A549 (cell line): ENCODE data around the gene SH3BP5L. TPM values are rescaled to one million over a fixed set of nuclear protein-coding genes. Genes with fewer than 3 reads are reported as not detected.

Experiments used
- ATAC-seq, 2 experiments: fragments of 200-7000 bp in 1 of 2; fragments of >200 bp in 1 of 2; cut with Nextera tagmentation in 1 of 2; cut with Tn5 transposase in 1 of 2; 3 replicates each; pipeline versions ENCODE4 v1.8.0 to v1.9.1; 2018 to 2020; ENCODE audit warnings: mild to moderate bottlenecking in 1 of 2, moderate library complexity in 1 of 2
- CTCF ChIA-PET: fragments of 300-600 bp; sonication (Branson Sonifier 250); formaldehyde crosslinking; extraction: SDS; loops from one replicate; lab custom pipeline; 2021; ENCODE audit warnings: antibody characterized with exemption, inconsistent platforms; lab: Yijun Ruan, JAX
- POLR2A ChIA-PET: fragments of 350-600 bp; formaldehyde crosslinking; extraction: SDS; loops from one replicate; lab custom pipeline; 2021; ENCODE audit warnings: antibody characterized with exemption, inconsistent platforms; lab: Yijun Ruan, JAX
- DNase-seq, 2 experiments: peaks; one replicate each; pipeline versions ENCODE4 v3.0.0 to v3.0.0-alpha.2; 2011 to 2016; ENCODE audit warnings: low read depth in 1 of 2, low spot score in 1 of 2
- FAIRE-seq: peaks from 2 replicates; lab custom pipeline; 2011; peaks lifted over from hg19 to GRCh38; lab: Jason Lieb, UNC
- H3K27ac ChIP-seq, 2 experiments: fragments of >200 bp; sonication (Bioruptor Twin); formaldehyde crosslinking; 3 replicates each; pipeline ENCODE4 v1.5.1; 2016 to 2017
- H3K4me1 ChIP-seq: fragments of >200 bp; sonication (Bioruptor Twin); formaldehyde crosslinking; 3 replicates; pipeline ENCODE4 v1.6.1; 2016
- H3K4me2 ChIP-seq: fragments of >200 bp; sonication (Bioruptor Twin); formaldehyde crosslinking; 3 replicates; pipeline ENCODE4 v1.6.1; 2016
- H3K4me3 ChIP-seq: fragments of >200 bp; sonication (Bioruptor Twin); formaldehyde crosslinking; 3 replicates; pipeline ENCODE4 v1.5.1; 2016
- H3K9me3 ChIP-seq: fragments of >200 bp; sonication (Bioruptor Twin); formaldehyde crosslinking; 3 replicates; pipeline ENCODE4 v1.6.1; 2016
- CHD4 ChIP-seq: fragments of 200-600 bp; sonication (generic); IDR thresholded peaks from 2 replicates; pipeline ENCODE4 v1.6.1; 2016; ENCODE audit warnings: antibody characterized with exemption, mild to moderate bottlenecking, borderline replicate concordance
- HOXA7 ChIP-seq: fragments of 250-450 bp; sonication (Bioruptor Pico); IDR thresholded peaks from 2 replicates; pipeline ENCODE4 v1.5.0; 2020; ENCODE audit warnings: mild to moderate bottlenecking, moderate library complexity
- JUNB ChIP-seq: fragments of >200 bp; sonication (Bioruptor Twin); formaldehyde crosslinking; IDR thresholded peaks from 2 replicates; pipeline ENCODE4 v1.6.1; 2016
- MAFK ChIP-seq: fragments of 450-650 bp; IDR thresholded peaks from 2 replicates; pipeline ENCODE4 v1.6.1; 2014; ENCODE audit not compliant: partially characterized antibody
- RAD21 ChIP-seq, 2 experiments: fragments of >200 bp in 1 of 2; sonication (Bioruptor Twin) in 1 of 2; formaldehyde crosslinking in 1 of 2; IDR thresholded peaks in 1 of 2; conservative IDR thresholded peaks in 1 of 2; 2 replicates in 1 of 2; 3 replicates in 1 of 2; pipeline ENCODE4 v1.6.1; 2012 to 2018; ENCODE audit warnings: inconsistent platforms in 1 of 2
- RFX5 ChIP-seq: fragments of 450-650 bp; IDR thresholded peaks from 2 replicates; pipeline ENCODE4 v1.7.1; 2014; ENCODE audit warnings: antibody characterized with exemption, mild to moderate bottlenecking, moderate library complexity
- SMC3 ChIP-seq: fragments of >200 bp; sonication (Bioruptor Twin); formaldehyde crosslinking; IDR thresholded peaks from 3 replicates; pipeline ENCODE4 v1.6.1; 2018; ENCODE audit warnings: inconsistent platforms
- ZC3H11A ChIP-seq: fragments of 450-650 bp; IDR thresholded peaks from 2 replicates; pipeline ENCODE4 v1.6.1; 2014; ENCODE audit warnings: antibody characterized with exemption, mild to moderate bottlenecking
- WGBS: methylation state at CpG from one replicate; pipeline ENCODE4 v1.1.6; 2017; ENCODE audit errors: missing lambda C conversion rate; 5-methylcytosine and 5-hydroxymethylcytosine counted together
- polyA plus RNA-seq, 4 experiments: library from polyadenylated mRNA; depleted of rRNA in 3 of 4; stranded (reverse); fragments of >200 nt; fragmentation: RNase III in 1 of 4; extraction: RNeasy Plus Mini Kit Qiagen cat#74134 plus additional on column Dnase treatment in 1 of 4; gene quantifications; 2 replicates in 3 of 4; 3 replicates in 1 of 4; pipeline ENCODE4 v1.2.3, GENCODE V29; 2011 to 2017
- TF ChIP-seq, protein P1 (sequence below): fragments of >200 bp; sonication (Bioruptor Twin); formaldehyde crosslinking; IDR thresholded peaks from 3 replicates; pipeline ENCODE4 v1.6.1; 2016
- TF ChIP-seq, protein P2 (sequence below): fragments of >200 bp; sonication (Bioruptor Twin); formaldehyde crosslinking; IDR thresholded peaks from 3 replicates; pipeline ENCODE4 v1.5.1; 2016
- TF ChIP-seq, protein P3 (sequence below): IDR thresholded peaks from 2 replicates; pipeline ENCODE4 v1.6.1; 2012
- TF ChIP-seq, protein P4 (sequence below): fragments of 150-350 bp; IDR thresholded peaks from 2 replicates; pipeline ENCODE4 v1.6.1; 2014; ENCODE audit warnings: low read depth, mild to moderate bottlenecking, low read length

Gene SH3BP5L
- polyA plus RNA-seq, 2 of the 4 experiments (the other 2 are of a cell fraction), result 10.9 to 15.8 TPM

DNA sequence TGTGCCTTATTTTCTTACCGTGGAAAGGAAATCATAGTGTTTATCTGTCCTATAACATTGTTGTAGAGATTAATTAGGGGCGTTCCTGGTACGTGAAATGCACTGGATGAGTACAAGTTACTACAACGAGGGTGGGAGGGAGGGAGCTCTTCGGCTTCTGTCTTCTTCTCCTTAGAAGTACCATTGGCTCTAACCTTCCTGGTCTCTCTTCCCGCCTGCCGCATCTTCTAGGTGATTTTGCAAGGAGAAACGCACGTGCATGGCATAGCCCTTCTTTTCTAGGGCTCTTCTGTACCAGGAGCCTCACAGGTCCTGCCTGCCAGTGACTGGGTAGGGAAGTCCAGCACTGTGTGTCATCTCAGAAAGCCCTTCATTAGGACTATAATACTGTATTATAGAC lies 16.8 kb downstream of the SH3BP5L start (continued):
- TF ChIP-seq, protein P1, sequence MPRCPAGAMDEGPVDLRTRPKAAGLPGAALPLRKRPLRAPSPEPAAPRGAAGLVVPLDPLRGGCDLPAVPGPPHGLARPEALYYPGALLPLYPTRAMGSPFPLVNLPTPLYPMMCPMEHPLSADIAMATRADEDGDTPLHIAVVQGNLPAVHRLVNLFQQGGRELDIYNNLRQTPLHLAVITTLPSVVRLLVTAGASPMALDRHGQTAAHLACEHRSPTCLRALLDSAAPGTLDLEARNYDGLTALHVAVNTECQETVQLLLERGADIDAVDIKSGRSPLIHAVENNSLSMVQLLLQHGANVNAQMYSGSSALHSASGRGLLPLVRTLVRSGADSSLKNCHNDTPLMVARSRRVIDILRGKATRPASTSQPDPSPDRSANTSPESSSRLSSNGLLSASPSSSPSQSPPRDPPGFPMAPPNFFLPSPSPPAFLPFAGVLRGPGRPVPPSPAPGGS, result no peak
- TF ChIP-seq JUNB, result no peak
- TF ChIP-seq, all 56 proteins: peak for 0

DNA sequence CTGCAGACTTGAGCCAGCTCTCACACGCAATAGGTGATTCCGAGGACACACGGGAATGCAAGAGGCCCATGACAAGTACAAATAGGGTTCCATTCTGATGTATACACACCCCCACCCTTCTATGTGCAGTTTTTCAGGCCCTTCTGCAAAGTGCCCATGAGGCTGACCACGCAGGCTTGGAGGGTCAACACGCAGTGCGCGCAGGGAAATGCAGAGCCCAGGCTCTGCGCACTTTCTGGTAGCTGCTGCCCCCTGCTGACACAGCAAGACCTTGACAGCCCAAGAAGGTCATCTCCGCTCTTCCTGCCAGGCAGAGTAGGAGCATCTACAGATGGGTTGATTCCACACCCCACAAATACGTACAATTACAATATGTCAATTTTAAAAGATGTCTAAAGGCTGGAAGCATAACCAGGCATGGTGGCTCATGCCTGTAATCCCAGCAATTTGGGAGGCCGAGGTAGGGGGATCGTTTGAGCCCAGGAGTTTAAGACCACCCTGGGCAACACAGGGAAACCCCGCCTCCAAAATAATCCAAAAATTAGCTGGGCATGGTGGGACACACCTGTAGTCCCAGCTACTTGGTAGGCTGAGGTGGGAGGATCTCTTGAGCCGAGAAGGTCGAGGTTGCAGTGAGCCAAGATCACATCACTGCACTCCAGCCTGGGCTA lies 18.5 kb downstream of the SH3BP5L start:
- H3K27ac ChIP-seq, result no peak overlapping the region
- 87% methylated on average over 15 of the region's 15 CpGs for WGBS
- POLR2A ChIA-PET, result interaction anchor here (1.2 kb wide), 1 partner anchor 19 kb away, joined by 4 read pairs; the partner anchor contains the start of gene SH3BP5L
- no peaks in the 10 kb centered on the region for H3K9me3 ChIP-seq
- FAIRE-seq, result no peak
- no peak for TF ChIP-seq RFX5
- TF ChIP-seq RAD21 (conservative IDR thresholded peaks at IDR 0.05 in 1 of 2, IDR thresholded peaks at IDR 0.05 in 1 of 2), result peak; percentile 78 to 87
- TF ChIP-seq, protein P2, sequence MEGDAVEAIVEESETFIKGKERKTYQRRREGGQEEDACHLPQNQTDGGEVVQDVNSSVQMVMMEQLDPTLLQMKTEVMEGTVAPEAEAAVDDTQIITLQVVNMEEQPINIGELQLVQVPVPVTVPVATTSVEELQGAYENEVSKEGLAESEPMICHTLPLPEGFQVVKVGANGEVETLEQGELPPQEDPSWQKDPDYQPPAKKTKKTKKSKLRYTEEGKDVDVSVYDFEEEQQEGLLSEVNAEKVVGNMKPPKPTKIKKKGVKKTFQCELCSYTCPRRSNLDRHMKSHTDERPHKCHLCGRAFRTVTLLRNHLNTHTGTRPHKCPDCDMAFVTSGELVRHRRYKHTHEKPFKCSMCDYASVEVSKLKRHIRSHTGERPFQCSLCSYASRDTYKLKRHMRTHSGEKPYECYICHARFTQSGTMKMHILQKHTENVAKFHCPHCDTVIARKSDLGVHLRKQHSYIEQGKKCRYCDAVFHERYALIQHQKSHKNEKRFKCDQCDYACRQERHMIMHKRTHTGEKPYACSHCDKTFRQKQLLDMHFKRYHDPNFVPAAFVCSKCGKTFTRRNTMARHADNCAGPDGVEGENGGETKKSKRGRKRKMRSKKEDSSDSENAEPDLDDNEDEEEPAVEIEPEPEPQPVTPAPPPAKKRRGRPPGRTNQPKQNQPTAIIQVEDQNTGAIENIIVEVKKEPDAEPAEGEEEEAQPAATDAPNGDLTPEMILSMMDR, result peak; percentile 63
- TF ChIP-seq MAFK, result peak; percentile 60
- no peak for TF ChIP-seq HOXA7 (CRISPR knock-in tag)
- TF ChIP-seq SMC3, result peak; percentile 71
- TF ChIP-seq, protein P3, sequence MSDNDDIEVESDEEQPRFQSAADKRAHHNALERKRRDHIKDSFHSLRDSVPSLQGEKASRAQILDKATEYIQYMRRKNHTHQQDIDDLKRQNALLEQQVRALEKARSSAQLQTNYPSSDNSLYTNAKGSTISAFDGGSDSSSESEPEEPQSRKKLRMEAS, result no peak
- TF ChIP-seq, all 56 proteins: peak for 4
- peaks cover 10% of the 10 kb centered on the region; the same call in 2 of the 3 replicates for H3K4me1 ChIP-seq
- DNase-seq (peak; percentile 37 to 55), ATAC-seq (peak; percentile 66 to 86; a peak in 4 of 6 replicates)
- H3K4me2 ChIP-seq, result no peak overlapping the region
- CTCF ChIA-PET, result interaction anchor here (0.8 to 2.1 kb wide), 11 partner anchors 9 to 194 kb away, joined by 3 to 6 read pairs (median 3); partner anchors contain the start of gene SH3BP5L
- no peak overlapping the region for H3K4me3 ChIP-seq

DNA sequence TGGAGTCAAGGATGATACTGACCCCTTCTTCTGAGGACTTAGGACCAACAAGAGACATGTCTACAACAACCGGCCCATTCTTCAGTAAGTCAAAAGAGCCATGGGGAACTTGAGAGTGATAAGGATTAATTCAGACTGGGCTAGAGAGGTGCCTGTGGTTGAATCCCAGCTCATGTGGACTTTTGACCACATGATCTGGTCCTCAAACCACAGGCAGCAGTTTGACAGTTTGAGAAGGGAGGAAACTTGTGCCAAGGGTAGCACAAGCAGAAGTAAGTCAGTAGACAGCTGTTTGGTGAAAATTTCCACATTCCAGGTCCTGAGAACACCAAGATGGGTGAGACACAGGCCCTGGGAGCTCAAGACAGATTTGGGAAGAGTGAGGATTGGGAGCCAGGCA lies 19.8 kb downstream of the SH3BP5L start:
- no peaks in the 10 kb centered on the region for H3K9me3 ChIP-seq
- TF ChIP-seq, protein P4, sequence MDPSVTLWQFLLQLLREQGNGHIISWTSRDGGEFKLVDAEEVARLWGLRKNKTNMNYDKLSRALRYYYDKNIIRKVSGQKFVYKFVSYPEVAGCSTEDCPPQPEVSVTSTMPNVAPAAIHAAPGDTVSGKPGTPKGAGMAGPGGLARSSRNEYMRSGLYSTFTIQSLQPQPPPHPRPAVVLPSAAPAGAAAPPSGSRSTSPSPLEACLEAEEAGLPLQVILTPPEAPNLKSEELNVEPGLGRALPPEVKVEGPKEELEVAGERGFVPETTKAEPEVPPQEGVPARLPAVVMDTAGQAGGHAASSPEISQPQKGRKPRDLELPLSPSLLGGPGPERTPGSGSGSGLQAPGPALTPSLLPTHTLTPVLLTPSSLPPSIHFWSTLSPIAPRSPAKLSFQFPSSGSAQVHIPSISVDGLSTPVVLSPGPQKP, result no peak
- TF ChIP-seq, protein P3, result no peak
- TF ChIP-seq CHD4, result no peak
- TF ChIP-seq ZC3H11A, result no peak
- no peak for TF ChIP-seq SMC3
- TF ChIP-seq HOXA7 (CRISPR knock-in tag), result no peak
- TF ChIP-seq, all 56 proteins: peak for 0
- no peak for ATAC-seq
- ChIA-PET CTCF (interaction anchor here (1.6 to 2.4 kb wide), 4 partner anchors 9 to 184 kb away, joined by 5 to 12 read pairs (median 6); partner anchors contain the start of gene SH3BP5L), POLR2A (interaction anchor here (1.6 kb wide), 1 partner anchor 32 kb away, joined by 3 read pairs; the partner anchor contains the start of gene ZNF672)
- Histone ChIP-seq H3K27ac (no peak overlapping the region), H3K4me1 (peaks cover 4% of the 10 kb centered on the region; the same call in 1 of the 3 replicates), H3K4me3 (no peak overlapping the region), H3K4me2 (no peak overlapping the region)
- 92% methylated on average over 1 of the region's 1 CpG for WGBS
- DNase-seq, result no peak
- no peak for FAIRE-seq
